Common myeloid progenitor, CD34-positive (primary cell): Measurements from ENCODE around the gene ZNF346.

Source experiments
- CTCF ChIA-PET: fragments of 350-600 bp; sonication (Branson Sonifier 250); formaldehyde crosslinking; loops from one replicate; lab custom pipeline; 2021; ENCODE audit warnings: antibody characterized with exemption; lab: Charles Lee
- POLR2A ChIA-PET: fragments of 350-600 bp; sonication (Branson Sonifier 250); formaldehyde crosslinking; loops from one replicate; lab custom pipeline; 2021; ENCODE audit warnings: antibody characterized with exemption; lab: Charles Lee
- DNase-seq, 3 donors: peaks; one replicate each; pipeline versions ENCODE4 v3.0.0 to v3.0.0-alpha.2; 2013
- H3K27ac ChIP-seq, 2 experiments: 1 replicate in 1 of 2; 2 replicates in 1 of 2; pipeline ENCODE4 v1.7.0; 2013; ENCODE audit warnings: inconsistent platforms in 2 of 2, low read length in 2 of 2, mild to moderate bottlenecking in 2 of 2, low read depth in 1 of 2, moderate library complexity in 1 of 2; ENCODE audit not compliant: severe bottlenecking in 2 of 2, insufficient read depth in 1 of 2, poor library complexity in 1 of 2
- H3K27me3 ChIP-seq, 5 experiments: replicated peaks in 2 of 5; 1 replicate in 3 of 5; 2 replicates in 2 of 5; pipeline versions ENCODE4 v1.6.1 to v1.7.0; 2013; ENCODE audit warnings: low read length in 4 of 5, mild to moderate bottlenecking in 2 of 5, moderate library complexity in 2 of 5, inconsistent platforms in 1 of 5; ENCODE audit not compliant: insufficient read depth in 5 of 5, control insufficient read depth in 4 of 5
- H3K36me3 ChIP-seq, 4 experiments: 1 replicate in 2 of 4; 2 replicates in 2 of 4; pipeline versions ENCODE4 v1.6.1 to v1.7.0; 2013; ENCODE audit warnings: low read length in 3 of 4, control low read depth in 1 of 4, mild to moderate bottlenecking in 1 of 4; ENCODE audit not compliant: control insufficient read depth in 4 of 4, insufficient read depth in 4 of 4
- H3K4me1 ChIP-seq, 4 experiments: 1 replicate in 3 of 4; 2 replicates in 1 of 4; pipeline versions ENCODE4 v1.6.1 to v1.7.1; 2013; ENCODE audit warnings: low read length in 3 of 4, mild to moderate bottlenecking in 3 of 4, control low read depth in 1 of 4, inconsistent platforms in 1 of 4, moderate library complexity in 1 of 4; ENCODE audit not compliant: control insufficient read depth in 4 of 4, insufficient read depth in 4 of 4; ENCODE audit errors: control extremely low read depth in 1 of 4
- H3K4me3 ChIP-seq, 7 experiments: 1 replicate in 4 of 7; 2 replicates in 3 of 7; pipeline versions ENCODE4 v1.5.1 to v1.7.0; 2013; ENCODE audit warnings: mild to moderate bottlenecking in 7 of 7, low read length in 6 of 7, moderate library complexity in 6 of 7, inconsistent platforms in 2 of 7, low read depth in 2 of 7, control low read depth in 1 of 7; ENCODE audit not compliant: insufficient read depth in 4 of 7, control insufficient read depth in 1 of 7; ENCODE audit errors: extremely low read depth in 1 of 7
- H3K9me3 ChIP-seq, 5 experiments: 1 replicate in 4 of 5; 2 replicates in 1 of 5; pipeline versions ENCODE4 v1.6.1 to v1.7.1; 2013; ENCODE audit warnings: low read length in 4 of 5, mild to moderate bottlenecking in 2 of 5, inconsistent platforms in 1 of 5, low read depth in 1 of 5, moderate library complexity in 1 of 5; ENCODE audit not compliant: control insufficient read depth in 4 of 5, insufficient read depth in 2 of 5; ENCODE audit errors: control extremely low read depth in 1 of 5
- WGBS: methylation state at CpG from one replicate; pipeline ENCODE4 v1.1.5; 2013; ENCODE audit not compliant: insufficient coverage; 5-methylcytosine and 5-hydroxymethylcytosine counted together

ZNF346 gene

GRCh38 chr5:177094224-177095087 lies 72.0 kb downstream of the ZNF346 start:
- Histone ChIP-seq H3K9me3 (no peaks in the 10 kb centered on the region), H3K36me3 (no peaks in the 10 kb centered on the region), H3K4me1 (peaks cover 0 to 3% (median 0%) of the 10 kb centered on the region in 4 experiments), H3K27me3 (peaks cover 0 to under 1% (median 0%) of the 10 kb centered on the region in 5 experiments), H3K27ac (no peak overlapping the region), H3K4me3 (no peak overlapping the region)
- POLR2A ChIA-PET, result no interaction called here
- no peak for DNase-seq
- CTCF ChIA-PET, result interaction anchor here (1.2 kb wide), 1 partner anchor 23 kb away, joined by 3 read pairs; no protein-coding TSS in a partner anchor
- 91% methylated on average over 12 of the region's 12 CpGs for WGBS

GRCh38 chr5:177095088-177095669 lies 72.7 kb downstream of the ZNF346 start:
- H3K27ac ChIP-seq, result no peak overlapping the region
- no peaks in the 10 kb centered on the region for H3K4me1 ChIP-seq
- H3K27me3 ChIP-seq, result no peaks in the 10 kb centered on the region
- 93% methylated on average over 20 of the region's 28 CpGs for WGBS
- DNase-seq, result no peak
- H3K9me3 ChIP-seq, result no peaks in the 10 kb centered on the region
- H3K4me3 ChIP-seq, result no peak overlapping the region
- no peaks in the 10 kb centered on the region for H3K36me3 ChIP-seq
- POLR2A ChIA-PET, result no interaction called here
- CTCF ChIA-PET, result interaction anchor here (1.2 kb wide), 1 partner anchor 24 kb away, joined by 3 read pairs; no protein-coding TSS in a partner anchor

DNA sequence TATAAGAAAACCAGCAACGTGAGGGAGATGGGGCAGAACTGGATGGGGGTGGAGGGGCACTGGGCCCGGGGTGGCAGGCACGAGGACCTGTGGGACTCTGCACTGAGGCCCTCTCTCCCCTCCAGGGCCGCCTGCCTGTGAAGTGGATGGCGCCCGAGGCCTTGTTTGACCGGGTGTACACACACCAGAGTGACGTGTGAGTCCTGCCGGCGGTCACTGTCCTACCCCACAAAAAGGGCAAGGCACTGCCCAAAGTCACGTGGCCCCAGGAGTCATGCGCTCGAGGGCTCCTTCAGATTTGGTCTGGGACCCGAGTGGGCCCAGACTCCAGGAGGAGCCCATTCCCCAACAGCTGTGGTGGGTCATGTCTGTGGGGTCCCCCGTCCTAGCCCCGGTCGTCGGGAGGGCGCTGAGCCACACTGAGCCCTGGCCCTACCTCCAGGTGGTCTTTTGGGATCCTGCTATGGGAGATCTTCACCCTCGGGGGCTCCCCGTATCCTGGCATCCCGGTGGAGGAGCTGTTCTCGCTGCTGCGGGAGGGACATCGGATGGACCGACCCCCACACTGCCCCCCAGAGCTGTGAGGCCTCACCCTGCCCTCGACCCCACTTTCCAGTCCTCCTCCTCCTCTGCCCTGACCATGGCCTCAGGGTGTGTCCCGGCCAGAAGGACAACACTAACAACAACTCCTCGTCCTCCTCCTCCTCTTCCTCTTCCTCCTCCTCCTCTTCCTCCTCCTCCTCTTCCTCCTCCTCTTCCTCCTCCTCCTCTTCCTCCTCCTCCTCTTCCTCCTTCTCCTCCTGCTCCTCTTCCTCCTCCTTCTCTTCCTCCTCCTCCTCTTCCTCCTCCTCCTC lies 73.9 kb downstream of the ZNF346 start:
- H3K4me3 ChIP-seq, result no peak overlapping the region
- ChIA-PET CTCF (interaction anchor here (1.5 to 2.1 kb wide), 2 partner anchors 10 to 18 kb away, joined by 3 to 7 read pairs; no protein-coding TSS in a partner anchor), POLR2A (no interaction called here)
- H3K27ac ChIP-seq, result no peak overlapping the region
- peak in 2 of 3 donors; percentile 24 to 46 for DNase-seq
- no peaks in the 10 kb centered on the region for H3K36me3 ChIP-seq
- H3K27me3 ChIP-seq, result no peaks in the 10 kb centered on the region
- no peaks in the 10 kb centered on the region for H3K9me3 ChIP-seq
- WGBS, result 86% methylated on average over 16 of the region's 29 CpGs
- H3K4me1 ChIP-seq, result no peaks in the 10 kb centered on the region

GRCh38 chr5:177097016-177097985 lies 74.8 kb downstream of the ZNF346 start:
- Histone ChIP-seq H3K36me3 (no peaks in the 10 kb centered on the region), H3K4me3 (no peak overlapping the region), H3K27me3 (no peaks in the 10 kb centered on the region), H3K4me1 (no peaks in the 10 kb centered on the region), H3K9me3 (no peaks in the 10 kb centered on the region), H3K27ac (no peak overlapping the region)
- POLR2A ChIA-PET, result no interaction called here
- 98% methylated on average over 28 of the region's 30 CpGs for WGBS
- CTCF ChIA-PET, result interaction anchor here (1.5 to 2.1 kb wide), 4 partner anchors 9 to 17 kb away, joined by 3 to 7 read pairs (median 4); no protein-coding TSS in a partner anchor
- peak in 1 of 3 donors; percentile 32 for DNase-seq

- H3K36me3 ChIP-seq, result no peaks in the 10 kb centered on the region
- ChIA-PET POLR2A (no interaction called here), CTCF (interaction anchor here (1.7 to 2.1 kb wide), 3 partner anchors 11 to 16 kb away, joined by 4 to 7 read pairs (median 5); no protein-coding TSS in a partner anchor)
- 98% methylated on average over 5 of the region's 6 CpGs for WGBS
- H3K4me3 ChIP-seq, result no peak overlapping the region
- H3K27me3 ChIP-seq, result no peaks in the 10 kb centered on the region
- H3K9me3 ChIP-seq, result no peaks in the 10 kb centered on the region
- H3K4me1 ChIP-seq, result no peaks in the 10 kb centered on the region
- no peak for DNase-seq
- no peak overlapping the region for H3K27ac ChIP-seq
Measured at GRCh38 chr5:177098120-177098469, 75.6 kb downstream of the ZNF346 start.

DNA sequence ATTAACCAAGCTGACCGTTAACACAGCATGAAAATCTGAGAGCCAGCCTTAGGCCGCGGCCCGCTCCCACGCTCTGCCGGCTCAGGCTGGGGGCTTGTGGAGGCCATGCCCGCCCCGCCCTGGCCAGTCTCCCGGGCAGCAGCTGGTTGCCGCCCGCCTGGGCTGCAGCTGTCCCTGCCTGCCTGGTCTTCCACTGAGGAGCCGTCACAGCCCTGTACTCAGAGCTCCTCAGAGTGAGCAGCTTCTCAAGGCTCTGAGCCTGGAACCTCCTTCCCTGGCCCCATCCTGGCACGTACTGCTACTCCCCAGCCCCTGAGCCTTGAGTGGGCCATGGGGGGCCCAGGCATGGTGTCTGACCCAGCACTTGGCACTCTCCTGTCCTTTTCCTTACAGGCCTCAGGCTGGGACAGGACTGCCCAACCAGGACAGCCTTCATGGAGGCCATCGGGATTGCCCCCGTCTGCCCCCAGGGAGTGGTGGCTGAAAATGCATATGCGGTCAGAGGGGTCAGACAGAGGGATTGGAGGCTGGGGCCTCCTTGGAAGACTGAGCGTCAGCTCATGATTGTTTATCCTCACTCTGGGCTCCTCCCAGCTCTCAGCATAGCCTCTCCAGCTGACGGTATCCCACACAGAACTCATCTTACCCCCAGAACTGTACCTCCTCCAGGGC lies 76.1 kb downstream of the ZNF346 start:
- ChIA-PET CTCF (interaction anchor here (1.7 to 2.1 kb wide), 3 partner anchors 11 to 16 kb away, joined by 4 to 7 read pairs (median 5); no protein-coding TSS in a partner anchor), POLR2A (interaction anchor here (0.6 kb wide), 1 partner anchor 9 kb away, joined by 3 read pairs; no protein-coding TSS in a partner anchor)
- Histone ChIP-seq H3K27me3 (no peaks in the 10 kb centered on the region), H3K4me1 (no peaks in the 10 kb centered on the region), H3K27ac (no peak overlapping the region), H3K9me3 (no peaks in the 10 kb centered on the region), H3K36me3 (no peaks in the 10 kb centered on the region), H3K4me3 (no peak overlapping the region)
- WGBS, result 95% methylated on average over 15 of the region's 18 CpGs
- no peak for DNase-seq
